Measurements from ENCODE around the gene GTSF1L. TPM values are rescaled to one million over a fixed set of nuclear protein-coding genes. Genes with fewer than 3 reads are reported as not detected.

Gene GTSF1L
- total and polyA plus RNA-seq, 2 of the 4 experiments (the other 2 are of a cell fraction) = not detected

- H3K4me1 ChIP-seq (ENCODE audit: control insufficient read depth, insufficient read depth, low read length) = no peaks in the 10 kb centered on the region
- peak overlapping the region; percentile 8 for H2AFZ ChIP-seq (replicated peaks; ENCODE audit: low read length, poor library complexity)
- H4K91ac ChIP-seq (ENCODE audit: insufficient read depth, low read depth, low read length) = no peak overlapping the region
- no peak overlapping the region for H3K56ac ChIP-seq (ENCODE audit: extremely low read depth, insufficient read depth, low read length)
- no peak overlapping the region for H3K4me3 ChIP-seq (ENCODE audit: insufficient read depth, low read depth, low read length)
- H3K18ac ChIP-seq (ENCODE audit: low read depth, low read length) = no peak overlapping the region
- no TSS peak for BruUV-seq (replicated peaks)
- no peak overlapping the region for H4K5ac ChIP-seq (ENCODE audit: low read depth, low read length)
- in situ Hi-C loops (cut with MboI; ENCODE audit: low sequenced_read_pairs) (no loop called here), dilution Hi-C loops (cut with HindIII; ENCODE audit: low sequenced_read_pairs, unreplicated experiment) (no loop called here), intact Hi-C loops (cut with micrococcal nuclease) (no loop called here)
- H3K27ac ChIP-seq (ENCODE audit: insufficient read depth, low read length) = no peak overlapping the region
- H3K9me1 ChIP-seq (ENCODE audit: insufficient read depth, low read length) = peaks cover 7% of the 10 kb centered on the region; the same call in 1 of the 2 replicates
- no peak overlapping the region for H4K8ac ChIP-seq (ENCODE audit: low read depth in 2 of 2, low read length in 2 of 2)
- H2AK9ac ChIP-seq (replicated peaks; ENCODE audit: low read depth, low read length, poor library complexity) = no peak overlapping the region
- no peak overlapping the region for H3K23ac ChIP-seq (ENCODE audit: low read depth, low read length)
- CTCF ChIA-PET = interaction anchor here (1.2 to 1.6 kb wide), 2 partner anchors 11 to 143 kb away, joined by 3 to 4 read pairs; no protein-coding TSS in a partner anchor
- H3K79me1 ChIP-seq (ENCODE audit: low read depth in 1 of 2, low read length in 2 of 2) = peaks cover 0 to 13% of the 10 kb centered on the region in 2 experiments; a peak in 2 of 4 replicates
- no peak overlapping the region for H2AK5ac ChIP-seq (ENCODE audit: low read depth, low read length)
- no peaks in the 10 kb centered on the region for H3K9me3 ChIP-seq (ENCODE audit: control insufficient read depth, insufficient read depth, low read length)
- no peak overlapping the region for H2BK120ac ChIP-seq (ENCODE audit: low read depth, low read length)
- TF ChIP-seq ELK1 (IDR thresholded peaks at IDR 0.05; ENCODE audit: borderline replicate concordance, low read depth, low read length) (no peak), CHD1 (IDR thresholded peaks at IDR 0.05; ENCODE audit: low read depth, low read length) (no peak), CEBPB (IDR thresholded peaks at IDR 0.05; ENCODE audit: low read depth, low read length) (no peak), MAFK (IDR thresholded peaks at IDR 0.05; ENCODE audit: low read depth, low read length) (no peak), BHLHE40 (IDR thresholded peaks at IDR 0.05; ENCODE audit: low read depth, low read length) (no peak), POLR2A (IDR thresholded peaks at IDR 0.05; ENCODE audit: low read depth, low read length) (no peak), SMC3 (IDR thresholded peaks at IDR 0.05; ENCODE audit: low read depth, low read length) (no peak), USF2 (IDR thresholded peaks at IDR 0.05; ENCODE audit: low read depth, low read length) (no peak), CTCF (conservative IDR thresholded peaks at IDR 0.05; ENCODE audit: low read depth, low read length) (no peak), RFX5 (IDR thresholded peaks at IDR 0.05; ENCODE audit: low read depth, low read length) (no peak), MXI1 (IDR thresholded peaks at IDR 0.05; ENCODE audit: borderline replicate concordance, low read depth, low read length) (no peak), NFE2L2 (IDR thresholded peaks at IDR 0.05; ENCODE audit: low read depth, low read length) (no peak)
- no peak overlapping the region for H3K4ac ChIP-seq (ENCODE audit: low read depth, low read length)
- H3K14ac ChIP-seq (replicated peaks; ENCODE audit: low read depth, low read length) = no peak overlapping the region
- DNase-seq = no peak
- H3K27me3 ChIP-seq (ENCODE audit: control insufficient read depth, insufficient read depth, low read length) = no peaks in the 10 kb centered on the region
- no peaks in the 10 kb centered on the region for H4K20me1 ChIP-seq (ENCODE audit: insufficient read depth, low read length)
- H2BK15ac ChIP-seq (ENCODE audit: low read depth, low read length) = no peak overlapping the region
- WGBS, 2 experiments (ENCODE audit: extremely low coverage in 2 of 2, insufficient read length in 1 of 2) = 100% methylated on average over 2 of the region's 7 CpGs; no CpG with 5 or more reads in 1 of the 2 experiments
- POLR2A ChIA-PET (ENCODE audit: unreplicated experiment) = no interaction called here
- ATAC-seq (ENCODE audit: low read depth) = no peak
- no peak overlapping the region for H3K4me2 ChIP-seq (ENCODE audit: low read depth, low read length)
- no peak overlapping the region for H2BK20ac ChIP-seq (ENCODE audit: low read depth, low read length)
- no peaks in the 10 kb centered on the region; the same call in 1 of the 2 replicates for H3K36me3 ChIP-seq (ENCODE audit: control insufficient read depth, insufficient read depth, low read length)
- no peak overlapping the region for H3K9ac ChIP-seq (ENCODE audit: low read depth, low read length)
- no peak overlapping the region for H2BK5ac ChIP-seq (ENCODE audit: low read depth, low read length, poor library complexity, severe bottlenecking)
Observed at GRCh38 chr20:43680981-43681380, 45.8 kb downstream of the GTSF1L start.

All from IMR-90 (cell line).